GM12878 (cell line): Measurements from ENCODE around the gene GRIK1. TPM values are rescaled to one million over a fixed set of nuclear protein-coding genes. Genes with fewer than 3 reads are reported as not detected.

ENCODE experiments used
- ATAC-seq: fragments of 200-7000 bp; cut with Tn5 transposase; 3 replicates; pipeline ENCODE4 v1.9.1; 2020; ENCODE audit warnings: mild to moderate bottlenecking, moderate library complexity
- BruUV-seq: library from RNA; stranded (reverse); fragments of 400-500 nt; replicated peaks from 2 replicates; lab custom pipeline; 2021; lab: Mats Ljungman, UMichigan
- CTCF ChIA-PET: fragments of 300-600 bp; sonication (Branson Sonifier 250); formaldehyde crosslinking; extraction: SDS; loops from one replicate; lab custom pipeline; 2021; ENCODE audit warnings: inconsistent platforms; lab: Yijun Ruan, JAX
- POLR2A ChIA-PET: fragments of 350-600 bp; formaldehyde crosslinking; extraction: SDS; loops from one replicate; lab custom pipeline; 2021; ENCODE audit warnings: inconsistent platforms; lab: Charles Lee
- RAD21 ChIA-PET: fragments of 300-600 bp; sonication (Branson Sonifier 250); formaldehyde crosslinking; loops from one replicate; lab custom pipeline; 2023; ENCODE audit warnings: antibody characterized with exemption; ENCODE audit not compliant: unreplicated experiment; lab: Charles Lee
- SMC1A ChIA-PET: fragments of 300-600 bp; sonication (Branson Sonifier 250); formaldehyde crosslinking; loops from one replicate; lab custom pipeline; 2023; ENCODE audit not compliant: unreplicated experiment, uncharacterized antibody; lab: Charles Lee
- DNase-seq: peaks from one replicate; pipeline ENCODE4 v3.0.0-alpha.2; 2011; ENCODE audit warnings: low read depth, low spot score
- FAIRE-seq: peaks from 3 replicates; lab custom pipeline; 2011; peaks lifted over from hg19 to GRCh38; lab: Jason Lieb, UNC
- H2AFZ ChIP-seq: 2 replicates; pipeline ENCODE4 v1.6.0; 2011; ENCODE audit warnings: low read depth, low read length, control low read depth; ENCODE audit not compliant: control insufficient read depth
- H3K27ac ChIP-seq: 2 replicates; pipeline ENCODE4 v1.5.1; 2011; ENCODE audit warnings: control low read depth; ENCODE audit not compliant: control insufficient read depth, insufficient read depth
- H3K27me3 ChIP-seq, 2 experiments: replicated peaks in 1 of 2; 2 replicates each; pipeline versions ENCODE4 v1.6.0 to v1.6.1; 2011; ENCODE audit warnings: low read length in 1 of 2; ENCODE audit not compliant: control insufficient read depth in 2 of 2, insufficient read depth in 2 of 2
- H3K36me3 ChIP-seq, 2 experiments: 2 replicates each; pipeline ENCODE4 v1.5.1; 2011; ENCODE audit warnings: low read length in 1 of 2; ENCODE audit not compliant: control insufficient read depth in 2 of 2, insufficient read depth in 2 of 2
- H3K4me1 ChIP-seq: 2 replicates; pipeline ENCODE4 v1.6.1; 2011; ENCODE audit warnings: mild to moderate bottlenecking, low read length, moderate library complexity, mixed read lengths; ENCODE audit not compliant: control insufficient read depth, insufficient read depth
- H3K4me2 ChIP-seq: 2 replicates; pipeline ENCODE4 v1.6.0; 2011; ENCODE audit warnings: control low read depth; ENCODE audit not compliant: control insufficient read depth, insufficient read depth
- H3K4me3 ChIP-seq: fragments of 200-600 bp; sonication (generic); 2 replicates; pipeline ENCODE4 v1.5.1; 2016
- H3K79me2 ChIP-seq: 2 replicates; pipeline ENCODE4 v1.6.0; 2011; ENCODE audit warnings: low read length; ENCODE audit not compliant: control insufficient read depth, insufficient read depth
- H3K9ac ChIP-seq: 2 replicates; pipeline ENCODE4 v1.8.0; 2011; ENCODE audit warnings: low read length, control low read depth, mixed read lengths; ENCODE audit not compliant: control insufficient read depth, insufficient read depth
- H3K9me3 ChIP-seq: replicated peaks from 3 replicates; pipeline ENCODE4 v1.5.1; 2011; ENCODE audit warnings: mild to moderate bottlenecking, low read length; ENCODE audit not compliant: control insufficient read depth, insufficient read depth
- H4K20me1 ChIP-seq: 2 replicates; pipeline ENCODE4 v1.6.0; 2011; ENCODE audit not compliant: control insufficient read depth, insufficient read depth
- BRCA1 ChIP-seq: IDR thresholded peaks from 2 replicates; pipeline ENCODE4 v1.6.1; 2011; ENCODE audit warnings: low read depth, low read length, improper control_type of control experiment
- CBFB ChIP-seq: IDR thresholded peaks from 2 replicates; pipeline ENCODE4 v1.6.1; 2016; ENCODE audit warnings: antibody characterized with exemption, low read depth
- IRF4 ChIP-seq: IDR thresholded peaks from 2 replicates; pipeline ENCODE4 v1.6.1; 2011; ENCODE audit warnings: low read depth, low read length
- MLLT1 ChIP-seq: fragments of 450-650 bp; IDR thresholded peaks from 2 replicates; pipeline ENCODE4 v1.6.1; 2016; ENCODE audit warnings: mild to moderate bottlenecking
- NR2C2 ChIP-seq: IDR thresholded peaks from 2 replicates; pipeline ENCODE4 v1.6.1; 2011; ENCODE audit warnings: borderline replicate concordance, low read depth; ENCODE audit not compliant: control insufficient read depth, insufficient read length
- NR2F1 ChIP-seq: fragments of 450-650 bp; conservative IDR thresholded peaks from 2 replicates; pipeline ENCODE4 v1.6.1; 2017; ENCODE audit warnings: mild to moderate bottlenecking
- RELA ChIP-seq: fragments of 450-650 bp; IDR thresholded peaks from 2 replicates; pipeline ENCODE4 v1.8.0; 2014; ENCODE audit warnings: borderline replicate concordance; ENCODE audit not compliant: partially characterized antibody
- SMAD5 ChIP-seq: IDR thresholded peaks from 2 replicates; pipeline ENCODE4 v1.6.1; 2016; ENCODE audit warnings: antibody characterized with exemption, low read depth
- ZNF274 ChIP-seq: IDR thresholded peaks from one replicate; pipeline ENCODE4 v1.8.0; 2011; ENCODE audit not compliant: insufficient read length, insufficient read depth
- ZNF384 ChIP-seq: IDR thresholded peaks from 2 replicates; pipeline ENCODE4 v1.6.1; 2012; ENCODE audit warnings: low read depth, mild to moderate bottlenecking, low read length, improper control_type of control experiment, borderline replicate concordance
- WGBS: methylation state at CpG from one replicate; pipeline ENCODE4 v1.1.6; 2016; ENCODE audit warnings: low lambda C conversion rate; ENCODE audit not compliant: insufficient replicate concordance, insufficient coverage; ENCODE audit errors: missing lambda C conversion rate; 5-methylcytosine and 5-hydroxymethylcytosine counted together
- in situ Hi-C: fragments of 300-500 bp; cut with MboI; formaldehyde crosslinking; loops from 9 replicates; pipeline ENCODE4 v1.14.3; 2018; ENCODE audit warnings: mixed read lengths
- intact Hi-C: fragments of 100-400 bp; cut with micrococcal nuclease; formaldehyde crosslinking; loops from one replicate; pipeline ENCODE4 v1.14.2; 2022; ENCODE audit not compliant: unreplicated experiment
- polyA plus RNA-seq, 11 experiments: library from polyadenylated mRNA; depleted of rRNA in 4 of 11; unstranded in 6 of 11; stranded (reverse) in 5 of 11; fragments of >200 nt; fragmentation: Nextera tagmentation in 4 of 11; fragmentation: Illumina TruSeq in 1 of 11; extraction: Ambion mirVana in 4 of 11; extraction: Trizol in 1 of 11; gene quantifications; 1 replicate in 1 of 11; 2 replicates in 10 of 11; pipeline versions ENCODE4 v1.2.1 to v1.2.3, GENCODE V29; 2011 to 2016; ENCODE audit warnings: inconsistent platforms in 2 of 11, missing spikeins in 2 of 11, low read depth in 1 of 11
- total RNA-seq, 4 experiments: library from RNA; depleted of rRNA in 3 of 4; stranded (reverse); fragments of >200 nt in 3 of 4; fragmentation: Illumina TruSeq in 1 of 4; extraction: Trizol in 1 of 4; gene quantifications; 2 replicates each; pipeline versions ENCODE4 v1.2.1 to v1.2.3, GENCODE V29; 2013 to 2021

The GRIK1 gene
- total and polyA plus RNA-seq, 10 of the 15 experiments (the other 5 are each of a cell fraction or from before 2014, with no cell fraction given), result 0.05 to 0.13 (median 0.09) TPM; not detected in 7

- 0% methylated on average over 1 of the region's 1 CpG for WGBS
- no peak for TF ChIP-seq ZNF384
- no peak for TF ChIP-seq RELA
- no peak for TF ChIP-seq SMAD5
- no peak for TF ChIP-seq MLLT1
- TF ChIP-seq ZNF274, result no peak
- Histone ChIP-seq H4K20me1 (no peaks in the 10 kb centered on the region), H3K4me2 (no peak overlapping the region), H3K9ac (no peak overlapping the region), H3K36me3 (no peaks in the 10 kb centered on the region), H3K27me3 (no peaks in the 10 kb centered on the region), H3K9me3 (no peaks in the 10 kb centered on the region; the same call in 2 of the 3 replicates), H3K79me2 (no peaks in the 10 kb centered on the region), H3K4me1 (no peaks in the 10 kb centered on the region), H3K27ac (no peak overlapping the region), H3K4me3 (no peak overlapping the region), H2AFZ (no peak overlapping the region)
- intact Hi-C loops, result no loop called here
- BruUV-seq, result no TSS peak
- in situ Hi-C loops, result no loop called here
- FAIRE-seq (no peak), ATAC-seq (no peak), DNase-seq (no peak)
- RAD21 ChIA-PET, result no interaction called here
- SMC1A ChIA-PET, result interaction anchor here (1.8 kb wide), 1 partner anchor 8 kb away, joined by 5 read pairs; no protein-coding TSS in a partner anchor
- POLR2A ChIA-PET, result no interaction called here
- CTCF ChIA-PET, result interaction anchor here (1.2 kb wide), 1 partner anchor 14 kb away, joined by 3 read pairs; no protein-coding TSS in a partner anchor
Observed at GRCh38 chr21:29513535-29513934, 426.3 kb downstream of the GRIK1 start.

- Histone ChIP-seq H3K36me3 (no peaks in the 10 kb centered on the region), H4K20me1 (no peaks in the 10 kb centered on the region), H3K4me1 (no peaks in the 10 kb centered on the region), H2AFZ (no peak overlapping the region), H3K79me2 (no peaks in the 10 kb centered on the region), H3K4me2 (no peak overlapping the region), H3K9ac (no peak overlapping the region), H3K27ac (no peak overlapping the region), H3K9me3 (no peaks in the 10 kb centered on the region; the same call in 2 of the 3 replicates), H3K4me3 (no peak overlapping the region), H3K27me3 (no peaks in the 10 kb centered on the region)
- 24% methylated on average over 4 of the region's 4 CpGs for WGBS
- SMC1A ChIA-PET, result no interaction called here
- POLR2A ChIA-PET, result no interaction called here
- RAD21 ChIA-PET, result no interaction called here
- FAIRE-seq (no peak), DNase-seq (no peak), ATAC-seq (no peak)
- no peak for TF ChIP-seq BRCA1
- TF ChIP-seq NR2C2, result no peak
- no peak for TF ChIP-seq NR2F1
- TF ChIP-seq CBFB, result no peak
- no peak for TF ChIP-seq IRF4
- CTCF ChIA-PET, result no interaction called here
- in situ Hi-C loops, result no loop called here
- intact Hi-C loops, result no loop called here
- BruUV-seq, result no TSS peak
Observed at GRCh38 chr21:29511096-29511495, 428.7 kb downstream of the GRIK1 start.
